DND-41 (cell line): ENCODE data around the gene TUBB6.

Experiments
- EZH2 ChIP-seq: IDR thresholded peaks from 3 replicates; pipeline ENCODE4 v1.6.1; 2012; ENCODE audit warnings: borderline replicate concordance, low read depth, mild to moderate bottlenecking, moderate library complexity, low read length, inconsistent platforms; ENCODE audit not compliant: severe bottlenecking
- TF ChIP-seq, protein P1 (sequence below): IDR thresholded peaks from 2 replicates; pipeline ENCODE4 v1.5.1; 2012; ENCODE audit warnings: borderline replicate concordance, low read length, moderate library complexity, mild to moderate bottlenecking; ENCODE audit not compliant: poor library complexity, severe bottlenecking; ENCODE audit errors: extremely low read depth

DNA sequence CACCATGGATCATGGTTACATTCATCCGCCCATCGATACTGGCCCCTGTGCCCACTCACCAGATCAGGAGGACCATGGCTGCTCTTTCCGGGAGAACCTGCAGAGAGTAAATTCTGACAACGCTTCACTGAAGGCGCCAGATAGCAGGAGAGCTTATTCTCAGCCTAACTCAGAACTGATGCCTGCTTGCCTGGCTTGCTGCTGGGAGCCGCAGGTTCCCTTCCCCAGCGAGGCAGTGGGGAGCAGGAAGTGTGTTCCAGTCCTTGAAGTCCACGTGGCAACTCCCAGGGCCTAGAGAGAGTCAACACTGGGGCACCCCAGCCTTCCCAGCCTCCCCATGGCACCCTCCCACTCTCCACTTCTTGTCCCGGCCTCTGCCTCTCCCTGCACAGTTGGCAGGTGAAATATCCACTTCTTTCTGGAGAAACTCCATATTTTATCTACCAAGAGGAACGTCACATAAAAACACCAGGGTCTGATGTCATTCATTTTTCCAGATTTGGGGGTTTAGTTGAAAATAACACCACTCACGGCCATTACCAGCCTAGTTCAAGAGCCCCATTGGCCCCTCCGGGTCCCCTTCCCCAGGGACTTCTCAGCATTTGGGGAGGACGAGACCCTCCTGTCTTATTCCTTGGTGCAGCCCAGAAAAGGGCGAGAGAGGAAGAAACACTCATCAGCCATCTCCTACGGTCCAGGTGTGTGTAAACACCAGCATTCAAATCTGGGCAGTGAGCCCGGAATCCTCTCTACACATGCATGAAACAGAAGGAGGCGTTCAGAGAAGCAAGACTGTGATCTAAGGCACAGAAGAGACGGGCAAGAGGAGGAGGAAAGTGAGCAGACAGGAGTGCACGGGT, 3.5 kb upstream of the TUBB6 start:
- TF ChIP-seq, protein P1, sequence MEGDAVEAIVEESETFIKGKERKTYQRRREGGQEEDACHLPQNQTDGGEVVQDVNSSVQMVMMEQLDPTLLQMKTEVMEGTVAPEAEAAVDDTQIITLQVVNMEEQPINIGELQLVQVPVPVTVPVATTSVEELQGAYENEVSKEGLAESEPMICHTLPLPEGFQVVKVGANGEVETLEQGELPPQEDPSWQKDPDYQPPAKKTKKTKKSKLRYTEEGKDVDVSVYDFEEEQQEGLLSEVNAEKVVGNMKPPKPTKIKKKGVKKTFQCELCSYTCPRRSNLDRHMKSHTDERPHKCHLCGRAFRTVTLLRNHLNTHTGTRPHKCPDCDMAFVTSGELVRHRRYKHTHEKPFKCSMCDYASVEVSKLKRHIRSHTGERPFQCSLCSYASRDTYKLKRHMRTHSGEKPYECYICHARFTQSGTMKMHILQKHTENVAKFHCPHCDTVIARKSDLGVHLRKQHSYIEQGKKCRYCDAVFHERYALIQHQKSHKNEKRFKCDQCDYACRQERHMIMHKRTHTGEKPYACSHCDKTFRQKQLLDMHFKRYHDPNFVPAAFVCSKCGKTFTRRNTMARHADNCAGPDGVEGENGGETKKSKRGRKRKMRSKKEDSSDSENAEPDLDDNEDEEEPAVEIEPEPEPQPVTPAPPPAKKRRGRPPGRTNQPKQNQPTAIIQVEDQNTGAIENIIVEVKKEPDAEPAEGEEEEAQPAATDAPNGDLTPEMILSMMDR = no peak
- TF ChIP-seq EZH2 = no peak
